Testis (tissue), 3 donors: Measurements from ENCODE around the gene RPS4Y2. TPM values are rescaled to one million over a fixed set of nuclear protein-coding genes. Genes with fewer than 3 reads are reported as not detected.

Source experiments
- DNase-seq: peaks from one replicate; pipeline ENCODE4 v3.0.0-alpha.2; 2019
- H3K27ac ChIP-seq, 2 donors: fragments of 200-600 bp; sonication (generic); one replicate each; pipeline ENCODE4 v1.5.1; 2019
- H3K27me3 ChIP-seq: fragments of 200-600 bp; sonication (generic); one replicate; pipeline ENCODE4 v1.5.1; 2019
- H3K36me3 ChIP-seq: fragments of 200-600 bp; sonication (generic); one replicate; pipeline ENCODE4 v1.5.1; 2017; ENCODE audit warnings: low read depth; ENCODE audit errors: missing control alignments
- H3K4me1 ChIP-seq: fragments of 200-600 bp; sonication (generic); one replicate; pipeline ENCODE4 v1.5.1; 2019
- H3K4me3 ChIP-seq, 2 donors: fragments of 200-600 bp; sonication (generic); one replicate each; pipeline ENCODE4 v1.5.1; 2017 to 2019
- H3K9me3 ChIP-seq: fragments of 200-600 bp; sonication (generic); one replicate; pipeline ENCODE4 v1.5.1; 2017
- POLR2A ChIP-seq: fragments of 450-650 bp; IDR thresholded peaks from one replicate; pipeline ENCODE4 v1.6.1; 2017; ENCODE audit warnings: antibody characterized with exemption, mild to moderate bottlenecking, moderate library complexity
- WGBS, 2 donors: methylation state at CpG; one replicate each; pipeline ENCODE4 v1.1.5; 2018; 5-methylcytosine and 5-hydroxymethylcytosine counted together
- intact Hi-C: fragments of 100-400 bp; cut with DNase I; formaldehyde crosslinking; loops from one replicate; pipeline ENCODE4 v1.15.1; 2023; ENCODE audit warnings: low total_unique reads
- polyA plus RNA-seq: library from polyadenylated mRNA; stranded (reverse); fragments of 350-450 nt; fragmentation: Illumina TruSeq; extraction: RNeasy Lipid Tissue Mini Kit (QIAGEN cat#74804); gene quantifications from one replicate; pipeline ENCODE4 v1.2.3, GENCODE V29; 2014; ENCODE audit warnings: low read depth, low replicate concordance; ENCODE audit not compliant: insufficient read depth
- total RNA-seq, 2 donors: library from RNA; depleted of rRNA; stranded (reverse); fragments of >200 nt; gene quantifications; one replicate each; pipeline ENCODE4 v1.2.3, GENCODE V29; 2016
- TF ChIP-seq, protein P1 (sequence below), 3 experiments: fragments of 450-650 bp in 2 of 3; fragments of 200-600 bp in 1 of 3; sonication (generic) in 1 of 3; IDR thresholded peaks; one replicate each; pipeline ENCODE4 v1.5.1; 2016 to 2019; ENCODE audit warnings: antibody characterized with exemption in 3 of 3, mild to moderate bottlenecking in 2 of 3, moderate library complexity in 1 of 3

Gene RPS4Y2
- total and polyA plus RNA-seq, 3 donors from 2014 or later, result 1.1 to 2.0 TPM; not detected in 1

DNA sequence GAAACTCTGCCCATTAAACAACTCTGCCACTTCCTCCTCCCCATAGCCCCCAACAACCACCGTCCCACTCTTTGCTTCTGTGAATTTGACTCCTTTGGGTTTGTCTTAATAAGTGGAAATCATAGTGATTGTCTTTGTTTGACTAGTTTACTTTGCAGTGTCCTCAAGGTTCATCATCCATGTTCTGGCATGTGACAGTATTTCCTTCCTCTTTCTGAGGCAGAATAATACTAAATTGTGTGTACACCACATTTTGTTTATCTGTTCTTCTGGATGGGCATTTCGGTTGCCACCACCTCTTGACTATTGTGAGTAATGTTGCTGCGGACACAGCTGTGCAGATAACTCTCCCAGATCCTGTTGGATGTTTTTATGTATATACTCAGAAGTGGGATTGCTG is 14.8 kb downstream of the RPS4Y2 start:
- no peaks in the 10 kb centered on the region for H3K36me3 ChIP-seq
- no peak for TF ChIP-seq POLR2A
- TF ChIP-seq, protein P1, sequence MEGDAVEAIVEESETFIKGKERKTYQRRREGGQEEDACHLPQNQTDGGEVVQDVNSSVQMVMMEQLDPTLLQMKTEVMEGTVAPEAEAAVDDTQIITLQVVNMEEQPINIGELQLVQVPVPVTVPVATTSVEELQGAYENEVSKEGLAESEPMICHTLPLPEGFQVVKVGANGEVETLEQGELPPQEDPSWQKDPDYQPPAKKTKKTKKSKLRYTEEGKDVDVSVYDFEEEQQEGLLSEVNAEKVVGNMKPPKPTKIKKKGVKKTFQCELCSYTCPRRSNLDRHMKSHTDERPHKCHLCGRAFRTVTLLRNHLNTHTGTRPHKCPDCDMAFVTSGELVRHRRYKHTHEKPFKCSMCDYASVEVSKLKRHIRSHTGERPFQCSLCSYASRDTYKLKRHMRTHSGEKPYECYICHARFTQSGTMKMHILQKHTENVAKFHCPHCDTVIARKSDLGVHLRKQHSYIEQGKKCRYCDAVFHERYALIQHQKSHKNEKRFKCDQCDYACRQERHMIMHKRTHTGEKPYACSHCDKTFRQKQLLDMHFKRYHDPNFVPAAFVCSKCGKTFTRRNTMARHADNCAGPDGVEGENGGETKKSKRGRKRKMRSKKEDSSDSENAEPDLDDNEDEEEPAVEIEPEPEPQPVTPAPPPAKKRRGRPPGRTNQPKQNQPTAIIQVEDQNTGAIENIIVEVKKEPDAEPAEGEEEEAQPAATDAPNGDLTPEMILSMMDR (IDR thresholded peaks at IDR 0.05), result no peak
- H3K27ac ChIP-seq, result no peak overlapping the region
- H3K4me1 ChIP-seq, result no peaks in the 10 kb centered on the region
- no peak overlapping the region for H3K4me3 ChIP-seq
- no peaks in the 10 kb centered on the region for H3K27me3 ChIP-seq
- H3K9me3 ChIP-seq, result no peaks in the 10 kb centered on the region
- intact Hi-C loops, result no loop called here
- WGBS, 2 donors, result 50 to 56% methylated on average over 1 to 3 of the region's 3 CpGs
- DNase-seq, result no peak

DNA sequence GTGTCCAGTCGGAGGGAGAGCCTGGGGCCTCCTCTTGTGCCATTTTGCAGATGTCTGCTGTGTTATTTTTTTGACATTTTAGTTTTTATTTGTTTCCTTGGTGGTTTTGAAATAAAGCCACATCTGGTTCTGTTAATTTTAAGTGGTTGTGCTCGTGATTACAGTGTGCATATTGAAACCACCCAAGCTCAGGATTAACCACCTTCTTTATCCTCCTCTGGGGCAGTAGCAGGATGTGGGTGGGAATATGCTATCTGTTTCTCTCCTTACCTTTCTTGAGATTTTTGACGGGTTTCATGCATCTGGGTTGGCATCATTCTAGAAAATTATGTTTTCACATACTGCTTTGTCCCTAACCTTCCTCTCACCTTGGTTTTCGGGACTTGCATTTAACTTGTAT is 20.2 kb downstream of the RPS4Y2 start:
- TF ChIP-seq, protein P1 (IDR thresholded peaks at IDR 0.05), result no peak
- Histone ChIP-seq H3K36me3 (no peaks in the 10 kb centered on the region), H3K4me3 (no peak overlapping the region), H3K9me3 (no peaks in the 10 kb centered on the region), H3K4me1 (no peaks in the 10 kb centered on the region), H3K27ac (no peak overlapping the region), H3K27me3 (no peaks in the 10 kb centered on the region)
- 60 to 82% methylated on average over 4 of the region's 4 CpGs for WGBS, 2 donors
- DNase-seq, result no peak
- intact Hi-C loops, result no loop called here

DNA sequence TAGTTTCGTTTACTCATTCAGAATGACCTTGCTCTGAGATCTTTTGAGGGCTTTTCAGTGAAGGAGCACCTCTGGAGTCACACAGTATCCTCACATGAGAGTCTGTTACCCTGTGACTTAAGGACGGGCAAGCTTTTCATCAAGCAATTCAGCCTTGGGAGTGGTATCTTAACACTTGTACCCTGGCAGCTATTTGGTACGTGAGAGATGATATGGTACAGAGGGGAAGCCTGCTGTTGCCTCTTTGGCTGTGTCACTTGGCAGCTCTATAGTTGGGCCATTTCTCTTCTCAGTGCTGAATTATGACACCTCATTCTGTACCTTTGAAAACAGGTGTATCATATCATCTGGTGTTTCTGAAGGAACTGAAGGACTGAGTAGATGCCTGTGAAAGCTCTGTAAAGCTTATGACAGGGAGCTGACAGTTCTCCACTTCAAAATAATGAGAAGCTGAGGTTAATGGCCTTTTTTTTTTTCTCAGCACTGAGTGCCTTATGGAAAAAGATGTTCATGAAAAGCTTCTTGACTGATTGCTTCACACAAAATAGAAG is 24.3 kb downstream of the RPS4Y2 start:
- Histone ChIP-seq H3K36me3 (no peaks in the 10 kb centered on the region), H3K4me3 (no peak overlapping the region), H3K27ac (no peak overlapping the region), H3K4me1 (no peaks in the 10 kb centered on the region), H3K9me3 (no peaks in the 10 kb centered on the region), H3K27me3 (no peaks in the 10 kb centered on the region)
- TF ChIP-seq, protein P1 (IDR thresholded peaks at IDR 0.05), result no peak
- TF ChIP-seq POLR2A, result no peak
- WGBS, 2 donors, result 44 to 71% methylated on average over 1 to 3 of the region's 3 CpGs
- DNase-seq, result no peak
- intact Hi-C loops, result no loop called here

DNA sequence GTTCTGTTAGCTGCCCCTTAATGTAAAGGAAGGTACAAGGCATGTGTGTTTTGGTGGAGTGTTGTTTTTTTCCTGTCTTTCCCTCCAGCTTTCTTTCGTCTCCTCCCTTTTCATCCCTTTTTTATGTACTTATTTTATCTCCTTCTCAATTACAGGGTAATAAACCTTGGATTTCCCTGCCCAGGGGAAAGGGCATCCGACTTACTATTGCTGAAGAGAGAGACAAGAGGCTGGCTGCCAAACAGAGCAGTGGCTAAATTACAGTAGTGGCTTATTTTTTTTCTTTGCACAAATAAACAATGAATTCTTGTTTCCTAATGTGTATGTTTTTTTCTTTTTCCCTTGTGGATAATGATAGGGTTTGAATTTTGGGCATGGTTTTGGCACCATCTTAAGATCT is 24.9 kb downstream of the RPS4Y2 start:
- Histone ChIP-seq H3K4me3 (no peak overlapping the region), H3K27me3 (no peaks in the 10 kb centered on the region), H3K9me3 (no peaks in the 10 kb centered on the region), H3K4me1 (no peaks in the 10 kb centered on the region), H3K36me3 (no peaks in the 10 kb centered on the region), H3K27ac (no peak overlapping the region)
- no peak for DNase-seq
- WGBS, 2 donors, result 49 to 64% methylated on average over 2 of the region's 2 CpGs
- no peak for TF ChIP-seq POLR2A
- TF ChIP-seq, protein P1 (IDR thresholded peaks at IDR 0.05), result no peak
- intact Hi-C loops, result no loop called here

DNA sequence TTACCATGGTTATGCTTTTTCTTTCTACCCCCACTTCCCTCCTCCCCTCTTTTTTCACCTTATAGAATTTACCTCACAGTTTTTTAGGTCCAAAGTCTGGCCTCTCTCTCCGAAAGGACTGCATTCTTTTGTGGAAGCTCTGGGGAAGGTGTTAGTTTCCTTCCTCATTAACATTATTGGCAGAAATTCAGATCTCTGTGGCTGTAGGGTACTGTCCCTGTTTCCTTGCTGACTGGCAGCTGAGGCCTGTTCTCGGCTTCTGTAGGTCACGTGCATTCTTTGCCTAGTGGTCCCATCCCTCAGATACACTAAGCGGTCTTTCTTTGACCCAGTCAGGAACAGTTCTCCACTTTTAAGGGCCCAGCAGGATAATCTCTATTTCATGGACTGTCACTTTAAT is 25.5 kb downstream of the RPS4Y2 start:
- intact Hi-C loops, result no loop called here
- Histone ChIP-seq H3K27me3 (no peaks in the 10 kb centered on the region), H3K4me1 (no peaks in the 10 kb centered on the region), H3K9me3 (no peaks in the 10 kb centered on the region), H3K27ac (no peak overlapping the region), H3K4me3 (no peak overlapping the region), H3K36me3 (no peaks in the 10 kb centered on the region)
- TF ChIP-seq POLR2A, result no peak
- TF ChIP-seq, protein P1 (IDR thresholded peaks at IDR 0.05), result no peak
- 76 to 80% methylated on average over 4 of the region's 4 CpGs for WGBS, 2 donors
- no peak for DNase-seq
